K562 (cell line): ENCODE data around the gene SH3BGR. TPM values are rescaled to one million over a fixed set of nuclear protein-coding genes. Genes with fewer than 3 reads are reported as not detected.

Experiments
- ATAC-seq: fragments of 200-7000 bp; cut with Tn5 transposase; 3 replicates; pipeline ENCODE4 v1.9.1; 2020; ENCODE audit warnings: moderate library complexity
- BruUV-seq: library from RNA; stranded (reverse); fragments of 400-500 nt; replicated peaks from 2 replicates; lab custom pipeline; 2021; lab: Mats Ljungman, UMichigan
- CTCF ChIA-PET: fragments of 300-600 bp; formaldehyde crosslinking; extraction: SDS; loops from one replicate; lab custom pipeline; 2021; ENCODE audit warnings: low intra/inter-chr PET ratio; lab: Yijun Ruan, JAX
- POLR2A ChIA-PET: fragments of 300-600, 350-650 bp; sonication (Branson Sonifier 250); formaldehyde crosslinking; extraction: SDS; loops from one replicate; lab custom pipeline; 2021; ENCODE audit warnings: antibody characterized with exemption, inconsistent platforms; lab: Yijun Ruan, JAX
- DNase-seq, 4 experiments: peaks; one replicate each; pipeline versions ENCODE4 v3.0.0 to v3.0.0-alpha.2; 2011 to 2018; ENCODE audit warnings: low spot score in 3 of 4, mixed read lengths in 3 of 4; ENCODE audit errors: extremely low read depth in 1 of 4
- FAIRE-seq: peaks from 2 replicates; lab custom pipeline; 2011; peaks lifted over from hg19 to GRCh38; lab: Jason Lieb, UNC
- H2AFZ ChIP-seq: 2 replicates; pipeline ENCODE4 v1.6.0; 2011; ENCODE audit warnings: low read depth, low read length, control low read depth, inconsistent platforms
- H3K27ac ChIP-seq: fragments of 200-600 bp; 3 replicates; pipeline ENCODE4 v1.8.0; 2011; ENCODE audit warnings: low read depth, mild to moderate bottlenecking, control low read depth, inconsistent platforms, low read length, moderate library complexity, mixed read lengths; ENCODE audit errors: extremely low read depth
- H3K27me3 ChIP-seq, 2 experiments: fragments of 300-600 bp in 1 of 2; 2 replicates in 1 of 2; 3 replicates in 1 of 2; pipeline versions ENCODE4 v1.6.0 to v1.8.0; 2011; ENCODE audit warnings: inconsistent platforms in 2 of 2, low read length in 2 of 2, mild to moderate bottlenecking in 1 of 2, mixed read lengths in 1 of 2, moderate library complexity in 1 of 2; ENCODE audit not compliant: control insufficient read depth in 2 of 2, insufficient read depth in 2 of 2
- H3K36me3 ChIP-seq: fragments of 300-600 bp; 3 replicates; pipeline ENCODE4 v1.8.0; 2011; ENCODE audit warnings: mild to moderate bottlenecking, low read length, inconsistent platforms; ENCODE audit not compliant: control insufficient read depth, insufficient read depth
- H3K4me1 ChIP-seq, 2 experiments: fragments of 200-600 bp in 1 of 2; replicated peaks in 1 of 2; 2 replicates in 1 of 2; 3 replicates in 1 of 2; pipeline versions ENCODE4 v1.5.1 to v1.8.0; 2011; ENCODE audit warnings: inconsistent platforms in 2 of 2, low read length in 2 of 2, mild to moderate bottlenecking in 1 of 2, mixed read lengths in 1 of 2, moderate library complexity in 1 of 2; ENCODE audit not compliant: control insufficient read depth in 2 of 2, insufficient read depth in 2 of 2
- H3K4me2 ChIP-seq: 2 replicates; pipeline ENCODE4 v1.6.1; 2011; ENCODE audit warnings: low read length, control low read depth, inconsistent platforms, mixed read lengths; ENCODE audit not compliant: insufficient read depth
- H3K4me3 ChIP-seq: fragments of 200-600 bp; sonication (generic), shearing (Covaris generic); 2 replicates; pipeline ENCODE4 v1.5.1; 2016; ENCODE audit warnings: control low read depth, inconsistent platforms
- H3K79me2 ChIP-seq: fragments of 200-600 bp; 3 replicates; pipeline ENCODE4 v1.8.0; 2011; ENCODE audit warnings: low read length, inconsistent platforms; ENCODE audit not compliant: control insufficient read depth, insufficient read depth
- H3K9ac ChIP-seq, 2 experiments: 2 replicates each; pipeline versions ENCODE4 v1.6.0 to v1.6.1; 2011; ENCODE audit warnings: low read depth in 2 of 2, low read length in 2 of 2, control low read depth in 1 of 2, inconsistent platforms in 1 of 2, mild to moderate bottlenecking in 1 of 2, mixed read lengths in 1 of 2; ENCODE audit not compliant: insufficient read depth in 1 of 2
- H3K9me1 ChIP-seq: one replicate; pipeline ENCODE4 v1.6.0; 2011; ENCODE audit warnings: inconsistent platforms, mild to moderate bottlenecking, low read length, moderate library complexity; ENCODE audit not compliant: control insufficient read depth, insufficient read depth
- H3K9me3 ChIP-seq: replicated peaks from 2 replicates; pipeline ENCODE4 v1.5.1; 2011; ENCODE audit warnings: low read depth, low read length, inconsistent platforms; ENCODE audit not compliant: control insufficient read depth, insufficient read depth
- H4K20me1 ChIP-seq: replicated peaks from 2 replicates; pipeline ENCODE4 v1.6.1; 2011; ENCODE audit warnings: low read length, inconsistent platforms, mixed read lengths; ENCODE audit not compliant: control insufficient read depth, insufficient read depth
- FOXJ3 ChIP-seq: sonication (generic); formaldehyde crosslinking; IDR thresholded peaks from 2 replicates; pipeline ENCODE4 v1.4.0; 2020; ENCODE audit warnings: mild to moderate bottlenecking, missing genetic modification reagents
- FOXK1 ChIP-seq: sonication (generic); formaldehyde crosslinking; IDR thresholded peaks from 2 replicates; pipeline ENCODE4 v1.8.0; 2022; ENCODE audit warnings: missing genetic modification reagents, mild to moderate bottlenecking, borderline replicate concordance
- GTF2F1 ChIP-seq: IDR thresholded peaks from 2 replicates; pipeline ENCODE4 v1.6.1; 2011; ENCODE audit warnings: low read depth, low read length, improper control_type of control experiment
- HLTF ChIP-seq: fragments of 450-650 bp; IDR thresholded peaks from 2 replicates; pipeline ENCODE4 v1.6.1; 2016
- ILF3 ChIP-seq: fragments of 450-650 bp; IDR thresholded peaks from 2 replicates; pipeline ENCODE4 v1.6.1; 2018; ENCODE audit warnings: antibody characterized with exemption, mild to moderate bottlenecking, moderate library complexity, borderline replicate concordance
- NFYB ChIP-seq: IDR thresholded peaks from 2 replicates; pipeline ENCODE4 v1.6.1; 2011; ENCODE audit warnings: mild to moderate bottlenecking, moderate library complexity; ENCODE audit not compliant: insufficient read length; ENCODE audit errors: extremely low read depth
- NR3C1 ChIP-seq: sonication (generic); formaldehyde crosslinking; IDR thresholded peaks from 2 replicates; pipeline ENCODE4 v1.8.1; 2022; ENCODE audit warnings: missing genetic modification reagents
- NUFIP1 ChIP-seq: fragments of 450-650 bp; IDR thresholded peaks from 2 replicates; pipeline ENCODE4 v1.6.1; 2018; ENCODE audit not compliant: partially characterized antibody
- RBM25 ChIP-seq: fragments of 200-400 bp; formaldehyde crosslinking; IDR thresholded peaks from 2 replicates; pipeline ENCODE4 v1.6.1; 2018; ENCODE audit warnings: low read length, low read depth, moderate library complexity; ENCODE audit not compliant: severe bottlenecking
- SRF ChIP-seq, 2 experiments: fragments of 250-450, 450-650 bp in 1 of 2; sonication (Bioruptor Pico) in 1 of 2; sonication (generic) in 1 of 2; formaldehyde crosslinking; IDR thresholded peaks; 2 replicates each; pipeline versions ENCODE4 v1.5.0 to v1.5.1; 2020 to 2022; ENCODE audit warnings: mild to moderate bottlenecking in 1 of 2, missing genetic modification reagents in 1 of 2
- ZBTB1 ChIP-seq: sonication (generic); formaldehyde crosslinking; IDR thresholded peaks from 2 replicates; pipeline ENCODE4 v1.8.1; 2023; ENCODE audit warnings: missing genetic modification reagents, low read depth, mild to moderate bottlenecking, borderline replicate concordance
- ZNF253 ChIP-seq: fragments of 250-450 bp; sonication (Bioruptor Pico); conservative IDR thresholded peaks from 2 replicates; pipeline ENCODE4 v1.6.1; 2021; ENCODE audit warnings: mild to moderate bottlenecking
- ZNF780A ChIP-seq: fragments of 250-450 bp; sonication (Bioruptor Pico); IDR thresholded peaks from 2 replicates; pipeline ENCODE4 v1.5.0; 2021; ENCODE audit warnings: mild to moderate bottlenecking
- WGBS: fragments of 100-300 bp; shearing (Covaris generic); methylation state at CpG from one replicate; pipeline ENCODE4 v1.1.6; 2016; ENCODE audit warnings: low coverage, mixed read lengths; ENCODE audit not compliant: insufficient coverage; ENCODE audit errors: missing lambda C conversion rate; 5-methylcytosine and 5-hydroxymethylcytosine counted together
- in situ Hi-C: fragments of 300-500 bp; cut with MboI; formaldehyde crosslinking; loops from 4 replicates; pipeline ENCODE4 v1.15.0; 2018; ENCODE audit warnings: inconsistent platforms, mixed read lengths
- intact Hi-C: fragments of 100-400 bp; cut with micrococcal nuclease; formaldehyde crosslinking; loops from 2 replicates; pipeline ENCODE4 v1.14.2; 2022
- polyA plus RNA-seq, 8 experiments: library from polyadenylated mRNA; depleted of rRNA in 4 of 8; stranded (reverse) in 5 of 8; unstranded in 3 of 8; fragments of >200 nt; fragmentation: Nextera tagmentation in 2 of 8; fragmentation: Illumina TruSeq in 1 of 8; extraction: Ambion mirVana in 2 of 8; extraction: Trizol in 1 of 8; gene quantifications; 2 replicates each; pipeline versions ENCODE4 v1.2.1 to v1.2.3, GENCODE V29; 2011 to 2014; ENCODE audit warnings: inconsistent platforms in 1 of 8, missing spikeins in 1 of 8
- total RNA-seq, 7 experiments: library from RNA; depleted of rRNA in 6 of 7; stranded (reverse); fragments of >200 nt in 6 of 7; fragmentation: Illumina TruSeq in 2 of 7; extraction: Trizol in 2 of 7; gene quantifications; 2 replicates each; pipeline versions ENCODE4 v1.2.1 to v1.2.3, GENCODE V29; 2011 to 2021; ENCODE audit warnings: low replicate concordance in 1 of 7

SH3BGR gene
- total and polyA plus RNA-seq, 9 of the 15 experiments (the other 6 are each of a cell fraction or from before 2014, with no cell fraction given) = 6.6 to 42.9 (median 25.6) TPM

DNA sequence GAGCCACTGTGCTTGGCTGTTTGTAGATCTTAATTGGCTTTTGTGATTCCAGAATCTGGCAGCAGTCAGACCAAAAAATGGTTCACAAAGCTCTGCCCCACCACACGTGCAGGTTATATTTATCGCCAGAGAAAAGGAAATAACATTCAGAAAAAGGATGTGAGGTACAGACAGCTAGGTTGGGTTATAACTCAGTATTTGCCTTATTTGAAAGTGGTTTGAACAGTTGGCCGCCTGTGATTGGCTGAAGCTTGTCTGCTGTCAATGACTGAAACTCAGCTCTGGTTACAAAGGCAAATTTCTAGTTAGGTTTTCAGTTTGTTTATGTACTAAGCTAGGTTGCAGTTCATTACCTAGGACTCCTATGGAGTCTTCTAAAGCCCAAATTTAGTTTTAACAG lies 9.6 kb downstream of the SH3BGR start:
- FAIRE-seq = no peak
- no peak for DNase-seq
- Histone ChIP-seq H3K4me3 (no peak overlapping the region), H3K36me3 (no peaks in the 10 kb centered on the region), H3K4me2 (no peak overlapping the region; the same call in 1 of the 2 replicates), H3K9me3 (no peaks in the 10 kb centered on the region), H3K9ac (no peak overlapping the region), H4K20me1 (no peaks in the 10 kb centered on the region), H2AFZ (peak overlapping the region; percentile 53), H3K79me2 (no peaks in the 10 kb centered on the region), H3K27ac (no peak overlapping the region), H3K4me1 (no peaks in the 10 kb centered on the region), H3K9me1 (no peaks in the 10 kb centered on the region), H3K27me3 (no peaks in the 10 kb centered on the region)
- peak; percentile 48 for ATAC-seq
- intact Hi-C loops = no loop called here
- ChIA-PET POLR2A (interaction anchor here (1.3 to 2.0 kb wide), 3 partner anchors 9 to 17 kb away, joined by 3 to 19 read pairs (median 5); partner anchors contain the start of gene SH3BGR), CTCF (no interaction called here)
- 33% methylated on average over 3 of the region's 3 CpGs for WGBS
- TF ChIP-seq FOXJ3 (no peak), NUFIP1 (no peak), RBM25 (peak; percentile 10), GTF2F1 (no peak), SRF (CRISPR knock-in tag; IDR thresholded peaks at IDR 0.05) (no peak), ZNF780A (no peak), ZNF253 (CRISPR knock-in tag) (no peak), HLTF (no peak), FOXK1 (CRISPR knock-in tag) (no peak), ZBTB1 (CRISPR knock-in tag) (no peak), ILF3 (no peak), NFYB (peak; percentile 16), NR3C1 (CRISPR knock-in tag) (no peak)
- in situ Hi-C loops = no loop called here
- BruUV-seq = no TSS peak
